ENCODE measurements around the gene UBQLN1. TPM values are rescaled to one million over a fixed set of nuclear protein-coding genes. Genes with fewer than 3 reads are reported as not detected.
"Not testable (repeated sequence)": the region's sequence is repeated elsewhere in the genome, so short reads cannot be mapped to it uniquely, and the experiment has no call there.

UBQLN1 gene
- total RNA-seq, 1 donor from 2014 or later, result 133 TPM

- TF ChIP-seq CTCF (IDR thresholded peaks at IDR 0.05; ENCODE audit: insufficient read depth, low read length, poor library complexity, severe bottlenecking), result no peak
- Histone ChIP-seq H3K36me3 (ENCODE audit: control insufficient read depth, insufficient read depth, low read length) (no peaks in the 10 kb centered on the region), H3K4me3 (ENCODE audit: low read depth, low read length) (no peak overlapping the region), H3K27me3 (ENCODE audit: control insufficient read depth, insufficient read depth, low read length) (no peaks in the 10 kb centered on the region)
- DNase-seq (ENCODE audit: low read depth), result no peak
These were observed 90.5 kb downstream of the UBQLN1 start for GRCh38 chr9:83617299-83617698.

- DNase-seq (ENCODE audit: low read depth); H3K27me3 ChIP-seq (ENCODE audit: control insufficient read depth, insufficient read depth, low read length); H3K4me3 ChIP-seq (ENCODE audit: low read depth, low read length); H3K36me3 ChIP-seq (ENCODE audit: control insufficient read depth, insufficient read depth, low read length): not testable (repeated sequence)
These were observed 94.5 kb downstream of the UBQLN1 start for GRCh38 chr9:83613298-83613697.

Other genes with a start within 250 kb of the UBQLN1 start
- gene FRMD3, start 169.6 kb downstream of the UBQLN1 start, total RNA-seq, result 5.0 and 5.2 TPM in 2 replicates
- gene IDNK, start 84.8 kb downstream of the UBQLN1 start, total RNA-seq, result 3.6 and 6.8 TPM in 2 replicates
- 2.7 TPM in 2 replicates for gene GKAP1, start 109.8 kb upstream of the UBQLN1 start, total RNA-seq
- gene KIF27, start 213.5 kb upstream of the UBQLN1 start, total RNA-seq, result 3.5 and 4.6 TPM in 2 replicates